IPS-18a (cell line): Measurements from ENCODE around the gene SUFU.

ENCODE experiments used
- H3K27ac ChIP-seq: one replicate; pipeline ENCODE4 v1.5.1; 2013; ENCODE audit warnings: low read length
- H3K27me3 ChIP-seq: one replicate; pipeline ENCODE4 v1.6.1; 2013; ENCODE audit warnings: mild to moderate bottlenecking, low read length; ENCODE audit not compliant: control insufficient read depth, insufficient read depth
- H3K36me3 ChIP-seq: one replicate; pipeline ENCODE4 v1.6.1; 2013; ENCODE audit warnings: low read depth, low read length; ENCODE audit not compliant: control insufficient read depth
- H3K4me1 ChIP-seq: one replicate; pipeline ENCODE4 v1.6.1; 2013; ENCODE audit warnings: low read depth, low read length; ENCODE audit not compliant: control insufficient read depth
- H3K4me3 ChIP-seq: one replicate; pipeline ENCODE4 v1.5.1; 2013; ENCODE audit warnings: low read length
- H3K9ac ChIP-seq: one replicate; pipeline ENCODE4 v1.6.1; 2013; ENCODE audit warnings: mild to moderate bottlenecking, low read length, moderate library complexity
- H3K9me3 ChIP-seq: one replicate; pipeline ENCODE4 v1.6.1; 2013; ENCODE audit warnings: low read depth, low read length; ENCODE audit not compliant: control insufficient read depth

Gene SUFU

DNA sequence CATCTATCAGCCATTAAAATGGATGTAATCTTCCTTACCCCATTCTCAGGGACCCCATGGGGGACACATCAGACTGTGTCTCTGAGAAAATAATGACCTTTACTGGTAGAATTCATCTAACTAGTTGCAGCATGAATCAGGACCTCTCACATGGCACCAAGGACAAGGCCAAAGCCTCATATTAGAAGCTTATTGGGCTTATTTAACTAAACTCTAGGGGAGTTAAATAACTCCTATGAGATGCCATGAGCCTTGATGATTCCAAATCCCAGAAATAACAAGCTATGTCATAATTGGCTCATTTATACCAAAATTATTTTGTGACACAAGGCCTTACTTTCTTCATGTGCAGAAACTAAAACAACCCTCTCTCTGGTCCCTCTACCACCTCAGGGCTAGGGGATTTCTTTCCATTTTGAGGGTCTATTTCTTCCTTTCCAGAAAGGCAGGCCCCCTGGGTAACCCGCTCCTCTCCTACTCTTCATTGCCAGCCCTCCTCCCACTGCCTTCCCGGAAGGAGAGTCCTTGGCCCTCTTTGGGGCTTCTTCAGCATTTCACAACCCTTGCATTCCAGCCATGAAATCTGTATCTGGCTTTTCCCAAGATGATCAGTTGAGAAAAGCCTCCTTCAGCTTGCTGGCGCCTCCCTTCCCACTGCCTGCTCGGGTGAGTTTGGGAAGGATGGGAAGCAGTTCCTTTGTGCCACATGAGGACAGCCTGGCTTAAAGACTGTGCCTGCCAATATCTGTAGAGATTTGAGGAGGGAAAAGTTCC, 98.7 kb downstream of the SUFU start:
- Histone ChIP-seq H3K9me3 (no peaks in the 10 kb centered on the region), H3K9ac (no peak overlapping the region), H3K27ac (no peak overlapping the region), H3K4me3 (no peak overlapping the region), H3K27me3 (no peaks in the 10 kb centered on the region), H3K4me1 (no peaks in the 10 kb centered on the region), H3K36me3 (no peaks in the 10 kb centered on the region)

DNA sequence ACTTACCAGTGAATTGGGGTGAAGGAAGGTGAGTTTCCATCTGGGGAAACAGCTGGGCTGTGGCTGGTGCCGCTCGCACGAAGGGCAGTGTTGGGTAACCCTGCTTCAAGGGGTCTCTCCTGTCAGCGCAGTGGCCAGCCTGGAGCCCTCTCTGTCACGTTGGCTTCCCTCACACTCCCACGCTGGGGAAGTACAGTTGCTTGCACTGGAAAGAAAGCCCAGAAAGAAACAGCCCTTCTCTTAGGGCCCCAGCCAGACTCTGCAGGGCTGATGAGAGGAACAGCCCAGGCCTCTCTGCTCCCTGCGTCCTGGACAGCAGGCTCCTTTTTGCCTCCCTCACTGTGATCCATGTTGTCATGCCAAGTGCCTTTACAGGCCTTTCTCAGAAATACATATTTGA, 100.2 kb downstream of the SUFU start:
- Histone ChIP-seq H3K4me1 (no peaks in the 10 kb centered on the region), H3K36me3 (no peaks in the 10 kb centered on the region), H3K27me3 (no peaks in the 10 kb centered on the region), H3K4me3 (no peak overlapping the region), H3K9me3 (no peaks in the 10 kb centered on the region), H3K27ac (no peak overlapping the region), H3K9ac (no peak overlapping the region)

DNA sequence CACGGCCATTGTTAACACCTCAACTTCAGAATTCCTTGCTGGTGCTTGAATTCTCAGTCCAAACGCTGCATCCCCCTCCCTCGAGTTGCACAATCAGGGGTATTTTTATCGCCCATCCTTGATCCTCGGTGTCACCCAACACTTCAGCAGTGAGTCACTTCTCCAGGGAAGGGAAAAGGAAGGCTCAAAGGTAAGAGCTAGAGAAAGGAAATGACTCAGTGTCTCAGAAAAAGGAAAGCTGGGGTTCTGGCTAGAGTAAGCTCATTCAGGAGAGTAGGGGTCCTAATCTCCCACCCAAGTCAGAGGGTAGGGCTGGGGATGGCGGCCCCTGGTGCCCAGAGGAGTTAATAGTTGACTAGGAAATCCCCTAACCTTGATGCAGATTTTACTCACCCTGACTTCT, 100.7 kb downstream of the SUFU start:
- Histone ChIP-seq H3K36me3 (no peaks in the 10 kb centered on the region), H3K9me3 (no peaks in the 10 kb centered on the region), H3K4me3 (no peak overlapping the region), H3K9ac (no peak overlapping the region), H3K4me1 (no peaks in the 10 kb centered on the region), H3K27me3 (no peaks in the 10 kb centered on the region), H3K27ac (no peak overlapping the region)

DNA sequence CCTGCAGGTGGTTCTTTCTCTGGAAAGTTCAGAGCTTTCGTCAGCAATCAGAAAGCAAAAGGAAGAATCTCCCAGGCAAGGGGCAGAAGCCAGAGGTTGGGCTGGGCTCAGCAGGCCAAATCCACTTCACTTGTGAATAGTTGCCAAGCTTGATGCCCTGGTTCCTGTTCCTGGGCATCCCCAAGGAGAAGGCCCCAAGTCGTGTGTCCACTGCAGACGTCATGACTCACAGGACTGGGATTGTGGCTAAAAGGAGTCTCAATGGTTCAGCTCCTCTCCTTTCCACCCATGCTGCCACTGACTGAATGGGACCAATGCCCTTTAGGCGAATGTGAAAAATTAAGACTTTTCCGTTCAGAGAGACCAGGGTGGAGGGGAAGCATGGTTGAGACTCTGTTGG, 101.9 kb downstream of the SUFU start:
- no peaks in the 10 kb centered on the region for H3K36me3 ChIP-seq
- no peak overlapping the region for H3K27ac ChIP-seq
- H3K4me3 ChIP-seq = no peak overlapping the region
- no peaks in the 10 kb centered on the region for H3K27me3 ChIP-seq
- no peak overlapping the region for H3K9ac ChIP-seq
- H3K4me1 ChIP-seq = no peaks in the 10 kb centered on the region
- H3K9me3 ChIP-seq = no peaks in the 10 kb centered on the region

DNA sequence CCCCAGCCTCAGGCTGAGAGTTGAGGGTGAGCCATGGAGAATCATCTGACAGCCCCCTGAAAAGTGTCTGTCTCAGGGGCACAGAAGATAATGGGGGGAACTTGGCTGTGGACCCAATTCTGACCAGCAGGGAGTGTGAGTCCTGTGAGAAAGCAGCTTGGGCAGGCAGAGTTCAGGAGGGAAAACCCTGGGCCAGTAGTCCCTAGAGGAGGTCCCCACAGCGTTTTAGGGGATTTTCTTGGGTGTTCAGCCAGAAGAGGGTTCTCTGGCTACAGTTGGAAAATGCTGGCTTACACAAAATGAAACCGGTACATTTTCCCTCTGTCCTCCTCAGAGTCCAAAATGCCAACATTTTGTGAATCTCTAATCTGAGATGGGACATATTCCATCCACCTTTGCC, 104.7 kb downstream of the SUFU start:
- H3K9me3 ChIP-seq = no peaks in the 10 kb centered on the region
- H3K4me3 ChIP-seq = no peak overlapping the region
- H3K36me3 ChIP-seq = no peaks in the 10 kb centered on the region
- no peaks in the 10 kb centered on the region for H3K27me3 ChIP-seq
- H3K4me1 ChIP-seq = no peaks in the 10 kb centered on the region
- no peak overlapping the region for H3K9ac ChIP-seq
- no peak overlapping the region for H3K27ac ChIP-seq

DNA sequence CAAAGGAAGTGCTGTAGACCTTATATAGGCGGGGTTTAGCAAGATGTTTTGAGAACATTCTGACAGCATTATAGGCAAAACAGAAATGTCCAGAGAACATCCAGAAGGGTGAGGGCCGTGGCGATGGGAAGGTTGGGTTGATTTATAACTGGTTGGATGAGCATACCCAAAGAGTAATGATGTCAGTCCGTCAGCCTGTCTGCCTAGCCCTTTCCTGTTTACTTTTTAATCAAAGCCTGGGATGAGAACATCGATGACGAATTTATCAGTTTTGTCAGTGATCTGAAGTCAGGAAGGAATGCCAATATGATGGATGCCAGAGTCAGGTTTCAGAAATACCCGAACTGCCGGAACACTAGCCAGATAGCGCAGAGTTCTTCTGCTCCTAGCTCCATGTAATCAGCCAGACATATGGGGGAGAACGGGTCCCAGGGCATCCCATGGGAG, 106.7 kb downstream of the SUFU start:
- no peaks in the 10 kb centered on the region for H3K27me3 ChIP-seq
- H3K9me3 ChIP-seq = no peaks in the 10 kb centered on the region
- H3K4me1 ChIP-seq = no peaks in the 10 kb centered on the region
- no peak overlapping the region for H3K4me3 ChIP-seq
- H3K36me3 ChIP-seq = no peaks in the 10 kb centered on the region
- no peak overlapping the region for H3K27ac ChIP-seq
- no peak overlapping the region for H3K9ac ChIP-seq

DNA sequence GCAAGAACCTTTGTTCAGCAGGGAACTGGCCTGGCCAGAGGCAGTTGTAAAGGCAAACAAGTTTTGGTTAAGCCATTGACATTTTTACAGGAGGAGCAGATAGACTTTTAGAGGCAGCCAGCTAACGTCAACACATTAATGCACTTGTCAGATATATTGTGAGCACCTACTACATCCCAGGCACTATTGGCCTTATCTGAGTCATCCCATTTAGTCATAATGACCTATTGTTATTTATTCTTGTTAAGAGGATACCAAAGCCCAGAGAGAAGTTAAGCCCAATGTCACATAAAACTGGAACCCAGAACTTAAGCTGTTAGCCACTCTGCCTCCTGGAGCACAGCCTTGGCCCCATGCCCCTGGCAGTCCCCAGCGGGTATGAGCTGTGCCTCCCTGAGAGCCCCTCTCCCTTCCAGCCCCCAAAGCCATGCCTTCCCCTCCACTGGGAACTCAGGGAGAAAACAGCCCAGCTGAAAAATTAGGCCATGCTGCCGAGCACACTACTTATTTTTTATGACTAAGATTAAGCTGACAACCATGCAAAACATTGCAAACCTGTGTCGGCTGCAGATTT, 107.8 kb downstream of the SUFU start:
- H3K4me3 ChIP-seq = no peak overlapping the region
- no peak overlapping the region for H3K27ac ChIP-seq
- H3K4me1 ChIP-seq = no peaks in the 10 kb centered on the region
- no peaks in the 10 kb centered on the region for H3K27me3 ChIP-seq
- no peak overlapping the region for H3K9ac ChIP-seq
- H3K36me3 ChIP-seq = no peaks in the 10 kb centered on the region
- no peaks in the 10 kb centered on the region for H3K9me3 ChIP-seq

DNA sequence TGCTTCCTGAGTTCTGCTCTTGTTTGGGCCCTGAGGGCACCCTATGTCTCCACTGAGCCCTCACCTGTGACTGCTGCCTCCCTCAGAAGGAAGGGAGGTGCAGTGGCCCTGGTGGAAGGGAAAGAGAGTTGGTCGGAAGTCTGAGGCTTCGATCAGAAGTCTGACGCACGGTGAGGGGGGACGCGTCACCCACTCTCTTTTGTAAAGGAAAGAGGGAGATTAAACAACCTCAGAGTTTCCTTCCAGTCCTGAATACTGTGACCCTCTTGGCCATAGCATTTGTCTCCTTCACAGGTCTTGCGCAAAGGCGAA, 109.1 kb downstream of the SUFU start:
- H3K4me1 ChIP-seq = no peaks in the 10 kb centered on the region
- H3K27ac ChIP-seq = no peak overlapping the region
- H3K9ac ChIP-seq = no peak overlapping the region
- no peaks in the 10 kb centered on the region for H3K36me3 ChIP-seq
- H3K27me3 ChIP-seq = no peaks in the 10 kb centered on the region
- no peaks in the 10 kb centered on the region for H3K9me3 ChIP-seq
- no peak overlapping the region for H3K4me3 ChIP-seq

DNA sequence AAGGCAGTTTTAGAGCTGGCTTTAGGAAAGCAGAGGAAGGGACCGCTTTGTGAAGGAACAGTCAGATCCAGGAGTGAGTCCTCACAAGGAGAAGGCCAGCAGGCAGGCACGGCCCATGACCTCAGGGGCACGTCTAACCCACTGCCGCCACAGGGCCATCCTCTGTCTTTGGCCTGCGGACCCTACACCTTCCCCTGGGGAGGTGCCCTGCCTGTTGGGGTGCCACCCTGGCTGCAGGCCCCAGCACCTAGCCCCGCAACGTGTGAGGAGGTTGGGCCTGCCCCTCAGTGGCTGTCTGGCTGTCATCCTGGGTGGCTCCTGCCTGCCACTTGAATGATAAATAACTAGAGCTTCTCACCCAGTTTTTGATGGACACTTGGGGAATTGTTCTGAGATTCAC, 109.5 kb downstream of the SUFU start:
- Histone ChIP-seq H3K27me3 (no peaks in the 10 kb centered on the region), H3K4me3 (no peak overlapping the region), H3K4me1 (no peaks in the 10 kb centered on the region), H3K9me3 (no peaks in the 10 kb centered on the region), H3K27ac (no peak overlapping the region), H3K36me3 (no peaks in the 10 kb centered on the region), H3K9ac (no peak overlapping the region)

DNA sequence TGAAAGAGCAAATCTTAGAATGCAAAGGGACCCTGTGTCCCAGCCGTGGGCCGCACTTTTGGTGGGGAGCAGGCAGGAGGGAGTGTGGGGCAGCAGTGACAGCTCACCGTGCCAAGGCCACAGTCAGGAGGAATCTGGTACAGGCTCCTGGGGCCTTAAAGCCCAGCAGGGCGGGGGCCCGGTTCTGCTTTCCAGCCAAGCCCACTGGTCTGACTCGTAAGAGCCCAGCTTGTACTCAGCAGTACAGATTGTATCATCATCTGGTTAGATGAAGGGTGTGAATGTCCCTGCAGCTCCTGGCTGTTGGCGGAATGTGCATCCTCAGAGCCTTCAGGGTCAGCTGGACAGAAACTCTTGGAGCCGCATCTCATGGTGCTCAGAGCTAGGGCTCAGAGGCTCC, 110.0 kb downstream of the SUFU start:
- Histone ChIP-seq H3K4me3 (no peak overlapping the region), H3K9me3 (no peaks in the 10 kb centered on the region), H3K27me3 (no peaks in the 10 kb centered on the region), H3K4me1 (no peaks in the 10 kb centered on the region), H3K9ac (no peak overlapping the region), H3K27ac (no peak overlapping the region), H3K36me3 (no peaks in the 10 kb centered on the region)

DNA sequence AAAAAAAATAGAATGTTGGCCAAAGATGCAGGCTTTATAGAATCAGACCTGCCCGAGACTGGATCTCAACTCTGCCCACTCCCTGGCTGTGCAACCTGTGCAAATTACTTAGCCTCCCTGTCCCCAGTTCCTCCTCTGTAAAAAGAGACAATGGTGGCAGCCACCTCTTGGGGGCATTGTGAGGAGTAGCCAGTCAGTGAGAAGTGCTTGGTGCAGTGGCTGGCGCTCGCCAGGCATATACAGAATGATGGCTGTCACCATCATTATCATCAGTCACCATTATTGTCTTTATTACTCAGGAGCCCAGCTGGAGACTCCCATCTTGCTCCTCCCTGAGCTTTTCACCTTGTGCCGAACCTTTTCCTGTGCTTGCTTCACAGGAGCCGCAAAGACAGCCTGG, 111.1 kb downstream of the SUFU start:
- Histone ChIP-seq H3K9ac (no peak overlapping the region), H3K27ac (no peak overlapping the region), H3K9me3 (no peaks in the 10 kb centered on the region), H3K36me3 (no peaks in the 10 kb centered on the region), H3K4me1 (no peaks in the 10 kb centered on the region), H3K27me3 (no peaks in the 10 kb centered on the region), H3K4me3 (no peak overlapping the region)

DNA sequence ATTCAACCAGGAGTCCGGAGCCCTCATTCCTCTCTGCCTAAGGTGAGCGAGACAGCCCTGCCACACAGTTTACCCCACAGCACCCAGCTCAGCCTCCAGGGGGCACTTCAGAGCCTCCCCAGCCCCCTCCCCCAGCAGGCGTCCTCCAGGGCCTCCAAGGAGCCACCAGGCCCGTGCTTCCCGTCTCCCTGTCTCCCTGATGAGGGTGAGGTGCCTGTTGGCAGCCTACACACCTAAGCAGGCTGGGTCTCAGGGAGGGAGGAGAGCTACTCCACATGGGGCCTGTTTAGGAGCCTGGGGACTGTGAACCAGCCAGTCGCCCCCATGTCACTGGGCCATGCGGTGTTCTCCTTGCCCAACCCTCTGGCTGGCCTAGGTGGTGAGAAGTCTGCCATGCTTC, 111.6 kb downstream of the SUFU start:
- Histone ChIP-seq H3K27me3 (no peaks in the 10 kb centered on the region), H3K9ac (no peak overlapping the region), H3K4me3 (no peak overlapping the region), H3K36me3 (no peaks in the 10 kb centered on the region), H3K27ac (no peak overlapping the region), H3K9me3 (no peaks in the 10 kb centered on the region), H3K4me1 (no peaks in the 10 kb centered on the region)
